H1 (cell line): ENCODE measurements around the gene AKT1. TPM values are rescaled to one million over a fixed set of nuclear protein-coding genes. Genes with fewer than 3 reads are reported as not detected.
A peak's percentile ranks its signal among the peaks of the same experiment; 100 is the strongest.

Experiments used
- CTCF ChIA-PET: fragments of 300-600 bp; sonication (Branson Sonifier 250); formaldehyde crosslinking; loops from one replicate; lab custom pipeline; 2021; ENCODE audit not compliant: partially characterized antibody; lab: Charles Lee
- POLR2A ChIA-PET: fragments of 300-600 bp; sonication (Branson Sonifier 250); formaldehyde crosslinking; loops from one replicate; lab custom pipeline; 2021; ENCODE audit warnings: inconsistent platforms; ENCODE audit not compliant: partially characterized antibody; lab: Charles Lee
- DNase-seq, 2 experiments: peaks; one replicate each; pipeline versions ENCODE4 v3.0.0 to v3.0.0-alpha.2; 2010 to 2022; ENCODE audit warnings: low spot score in 2 of 2, low read depth in 1 of 2, mixed read lengths in 1 of 2
- FAIRE-seq: peaks from 2 replicates; lab custom pipeline; 2011; peaks lifted over from hg19 to GRCh38; lab: Jason Lieb, UNC
- H2AFZ ChIP-seq: 2 replicates; pipeline ENCODE4 v1.8.1; 2012; ENCODE audit warnings: low read length, inconsistent platforms
- H2AK5ac ChIP-seq: 2 replicates; pipeline ENCODE4 v1.6.1; 2013; ENCODE audit warnings: low read depth, low read length
- H2BK120ac ChIP-seq: replicated peaks from 2 replicates; pipeline ENCODE3; 2013; ENCODE audit warnings: low read depth, low read length, inconsistent platforms
- H2BK12ac ChIP-seq: 2 replicates; pipeline ENCODE4 v1.6.1; 2013; ENCODE audit warnings: low read depth, low read length
- H2BK15ac ChIP-seq: 2 replicates; pipeline ENCODE4 v1.6.1; 2013; ENCODE audit warnings: low read length
- H2BK20ac ChIP-seq: 2 replicates; pipeline ENCODE4 v1.6.1; 2013; ENCODE audit warnings: low read length
- H2BK5ac ChIP-seq: 2 replicates; pipeline ENCODE4 v1.6.1; 2013; ENCODE audit warnings: low read depth, low read length
- H3K14ac ChIP-seq: 2 replicates; pipeline ENCODE4 v1.6.1; 2013; ENCODE audit warnings: inconsistent platforms; ENCODE audit not compliant: insufficient read length
- H3K18ac ChIP-seq: 2 replicates; pipeline ENCODE4 v1.6.1; 2013; ENCODE audit warnings: low read length; ENCODE audit errors: extremely low read depth
- H3K23ac ChIP-seq: 2 replicates; pipeline ENCODE4 v1.6.1; 2013; ENCODE audit warnings: inconsistent platforms; ENCODE audit not compliant: insufficient read length
- H3K23me2 ChIP-seq: 2 replicates; pipeline ENCODE4 v1.6.1; 2013; ENCODE audit warnings: low read depth, low read length
- H3K27ac ChIP-seq: 2 replicates; pipeline ENCODE4 v1.6.1; 2011; ENCODE audit warnings: low read depth, low read length, inconsistent platforms
- H3K27me3 ChIP-seq, 4 experiments: replicated peaks in 1 of 4; 1 replicate in 1 of 4; 2 replicates in 3 of 4; pipeline versions ENCODE4 v1.6.1 to v1.8.1; 2011 to 2013; ENCODE audit warnings: low read length in 3 of 4, mild to moderate bottlenecking in 3 of 4, inconsistent platforms in 2 of 4, mixed read lengths in 2 of 4, moderate library complexity in 1 of 4; ENCODE audit not compliant: control insufficient read depth in 3 of 4, insufficient read depth in 3 of 4; ENCODE audit errors: extremely low read depth in 1 of 4
- H3K36me3 ChIP-seq, 4 experiments: 2 replicates each; pipeline versions ENCODE4 v1.6.1 to v1.8.1; 2011 to 2013; ENCODE audit warnings: mild to moderate bottlenecking in 4 of 4, low read length in 3 of 4, moderate library complexity in 2 of 4, control low read depth in 1 of 4, inconsistent platforms in 1 of 4; ENCODE audit not compliant: insufficient read depth in 4 of 4, control insufficient read depth in 2 of 4
- H3K4ac ChIP-seq: replicated peaks from 2 replicates; pipeline ENCODE3; 2013; ENCODE audit warnings: low read length, low read depth, mixed read lengths, inconsistent platforms; ENCODE audit not compliant: insufficient read length
- H3K4me1 ChIP-seq, 4 experiments: replicated peaks in 1 of 4; 1 replicate in 1 of 4; 2 replicates in 3 of 4; pipeline versions ENCODE4 v1.6.1 to v1.8.1; 2011 to 2013; ENCODE audit warnings: low read length in 3 of 4, inconsistent platforms in 2 of 4, mixed read lengths in 1 of 4; ENCODE audit not compliant: insufficient read depth in 4 of 4, control insufficient read depth in 3 of 4
- H3K4me2 ChIP-seq, 2 experiments: 2 replicates each; pipeline versions ENCODE4 v1.6.1 to v1.8.1; 2011 to 2013; ENCODE audit warnings: low read depth in 2 of 2, low read length in 2 of 2, control low read depth in 1 of 2, inconsistent platforms in 1 of 2, mild to moderate bottlenecking in 1 of 2; ENCODE audit not compliant: insufficient read depth in 1 of 2
- H3K4me3 ChIP-seq, 4 experiments: fragments of 200-600, 300-600 bp in 1 of 4; sonication (generic), shearing (Covaris generic), sonication (Bioruptor Twin) in 1 of 4; 2 replicates each; pipeline versions ENCODE4 v1.5.1 to v1.8.1; 2011 to 2016; ENCODE audit warnings: low read length in 4 of 4, low read depth in 3 of 4, control low read depth in 2 of 4, inconsistent platforms in 2 of 4, mild to moderate bottlenecking in 2 of 4, mixed read lengths in 1 of 4, moderate library complexity in 1 of 4; ENCODE audit not compliant: insufficient read depth in 2 of 4; ENCODE audit errors: extremely low read depth in 1 of 4
- H3K56ac ChIP-seq: replicated peaks from 2 replicates; pipeline ENCODE3; 2013; ENCODE audit warnings: low read depth, mild to moderate bottlenecking, mixed read lengths, low read length, inconsistent platforms; ENCODE audit not compliant: insufficient read length
- H3K79me1 ChIP-seq: 2 replicates; pipeline ENCODE4 v1.6.1; 2013; ENCODE audit warnings: low read depth, low read length, control low read depth
- H3K79me2 ChIP-seq, 2 experiments: 2 replicates each; pipeline versions ENCODE4 v1.6.1 to v1.8.1; 2012 to 2013; ENCODE audit warnings: low read length in 2 of 2, mild to moderate bottlenecking in 2 of 2, inconsistent platforms in 1 of 2; ENCODE audit not compliant: insufficient read depth in 2 of 2, control insufficient read depth in 1 of 2
- H3K9ac ChIP-seq, 4 experiments: replicated peaks in 1 of 4; 1 replicate in 1 of 4; 2 replicates in 3 of 4; pipeline versions ENCODE4 v1.6.1 to v1.8.1; 2011 to 2013; ENCODE audit warnings: low read depth in 3 of 4, low read length in 3 of 4, control low read depth in 2 of 4, mild to moderate bottlenecking in 2 of 4, moderate library complexity in 2 of 4, inconsistent platforms in 1 of 4; ENCODE audit errors: extremely low read depth in 1 of 4
- H3K9me3 ChIP-seq, 2 experiments: 2 replicates each; pipeline versions ENCODE4 v1.6.1 to v1.8.1; 2012 to 2013; ENCODE audit warnings: mild to moderate bottlenecking in 2 of 2, moderate library complexity in 2 of 2, control low read depth in 1 of 2, inconsistent platforms in 1 of 2, low read depth in 1 of 2, low read length in 1 of 2, mixed read lengths in 1 of 2; ENCODE audit not compliant: insufficient read depth in 2 of 2
- H4K20me1 ChIP-seq, 2 experiments: replicated peaks in 1 of 2; 2 replicates each; pipeline versions ENCODE3 to v1.8.1; 2011 to 2013; ENCODE audit warnings: inconsistent platforms in 2 of 2, low read length in 2 of 2, mild to moderate bottlenecking in 1 of 2; ENCODE audit not compliant: insufficient read depth in 2 of 2, control insufficient read depth in 1 of 2
- H4K5ac ChIP-seq: 2 replicates; pipeline ENCODE4 v1.6.1; 2013; ENCODE audit warnings: low read length, low read depth, mixed read lengths, inconsistent platforms; ENCODE audit not compliant: insufficient read length
- H4K8ac ChIP-seq: 2 replicates; pipeline ENCODE4 v1.8.0; 2013; ENCODE audit warnings: mild to moderate bottlenecking, moderate library complexity, low read length, inconsistent platforms; ENCODE audit not compliant: insufficient read depth; ENCODE audit errors: extremely low read depth
- H4K91ac ChIP-seq: replicated peaks from 2 replicates; pipeline ENCODE3; 2013; ENCODE audit warnings: low read length, mixed read lengths, inconsistent platforms; ENCODE audit not compliant: insufficient read length
- ASH2L ChIP-seq: fragments of 200-600, 300-600 bp; sonication (generic); IDR thresholded peaks from one replicate; pipeline ENCODE4 v1.7.1; 2017; ENCODE audit warnings: low read length
- CTBP2 ChIP-seq: IDR thresholded peaks from 2 replicates; pipeline ENCODE4 v1.7.0; 2011; ENCODE audit warnings: borderline replicate concordance, mild to moderate bottlenecking, moderate library complexity, mixed read lengths, low read length; ENCODE audit not compliant: insufficient read depth, insufficient read length
- PHF8 ChIP-seq: fragments of 200-600 bp; sonication (generic); conservative IDR thresholded peaks from 2 replicates; pipeline ENCODE4 v1.7.1; 2012; ENCODE audit warnings: low read depth, mild to moderate bottlenecking, inconsistent platforms, low read length, moderate library complexity
- POLR2AphosphoS5 ChIP-seq: IDR thresholded peaks from 2 replicates; pipeline ENCODE4 v1.6.1; 2011; ENCODE audit warnings: low read depth, low read length
- SIRT6 ChIP-seq: IDR thresholded peaks from one replicate; pipeline ENCODE4 v1.7.1; 2012; ENCODE audit warnings: low read length, inconsistent platforms
- WGBS, 2 experiments: shearing (Covaris generic) in 1 of 2; methylation state at CpG; one replicate each; pipeline versions ENCODE4 v1.1.6 to v1.1.7; 2013 to 2015; ENCODE audit warnings: low lambda C conversion rate in 2 of 2, mixed read lengths in 2 of 2, inconsistent platforms in 1 of 2, low coverage in 1 of 2, missing lambda C conversion rate in 1 of 2; ENCODE audit not compliant: insufficient replicate concordance in 2 of 2, insufficient coverage in 1 of 2, insufficient read length in 1 of 2; ENCODE audit errors: extremely low coverage in 1 of 2, missing lambda C conversion rate in 1 of 2; 5-methylcytosine and 5-hydroxymethylcytosine counted together
- polyA plus RNA-seq, 7 experiments: library from polyadenylated mRNA; depleted of rRNA in 3 of 7; stranded (reverse) in 5 of 7; unstranded in 2 of 7; fragments of >200 nt in 5 of 7; fragments of 200-250 nt in 2 of 7; gene quantifications; 1 replicate in 5 of 7; 2 replicates in 1 of 7; 4 replicates in 1 of 7; pipeline versions ENCODE4 v1.2.1 to v1.2.3, GENCODE V29; 2011 to 2013; ENCODE audit warnings: missing spikeins in 2 of 7, mixed read lengths in 2 of 7
- total RNA-seq: library from RNA; stranded (reverse); fragmentation: NEBNext Ultra II Directional; extraction: Animal tissue kit (Norgen Biotek cat#: 25700); gene quantifications from 2 replicates; pipeline ENCODE4 v1.2.1, GENCODE V29; 2021

AKT1 gene
- total and polyA plus RNA-seq, 2 of the 8 experiments (the other 6 are each of a cell fraction or from before 2014, with no cell fraction given), result 68.1 to 71.5 TPM

DNA sequence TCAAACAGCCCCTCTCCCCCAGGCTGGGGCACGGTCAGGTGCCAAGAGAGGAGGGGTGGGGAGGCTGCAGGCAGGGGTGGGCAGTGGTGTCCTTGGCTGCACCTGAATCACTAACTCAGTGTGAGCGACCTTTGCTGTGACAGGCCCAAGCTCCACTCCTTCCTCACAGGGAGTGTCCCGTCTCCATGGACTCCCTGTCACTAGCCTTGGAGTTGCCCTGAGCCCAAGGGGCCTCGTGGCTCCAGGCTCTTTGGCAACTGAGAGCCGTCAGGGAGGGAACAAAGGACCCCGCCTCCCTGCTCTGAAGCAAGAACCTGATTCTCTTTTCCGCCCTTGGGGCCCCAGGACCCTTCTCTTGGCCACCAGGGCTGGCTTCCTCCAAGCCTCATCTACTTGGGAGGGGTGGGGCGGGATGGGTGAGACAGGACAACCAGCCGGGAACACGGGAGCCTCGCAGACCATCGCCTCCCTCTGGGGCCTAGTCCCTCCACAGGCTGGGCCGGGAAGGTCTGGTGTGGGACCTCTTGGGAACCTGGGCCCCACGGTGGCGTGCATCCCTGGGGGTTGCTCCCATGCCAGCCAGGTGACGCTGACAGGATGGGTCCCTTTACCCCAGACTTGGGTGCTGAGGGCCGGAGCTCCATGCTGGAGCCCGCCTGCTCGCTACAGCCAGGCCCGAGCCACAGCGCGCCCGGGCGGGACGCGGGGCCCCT, 72.5 kb downstream of the AKT1 start:
- H3K23me2 ChIP-seq, result peaks cover 9% of the 10 kb centered on the region; the same call in 1 of the 2 replicates
- no peak overlapping the region for H2AFZ ChIP-seq
- H4K20me1 ChIP-seq, result peaks cover 0 to 4% of the 10 kb centered on the region in 2 experiments
- H3K27ac ChIP-seq, result no peak overlapping the region
- no peak overlapping the region; the same call in 1 of the 2 replicates for H3K18ac ChIP-seq
- H3K79me2 ChIP-seq, result no peaks in the 10 kb centered on the region
- no peaks in the 10 kb centered on the region for H3K9me3 ChIP-seq
- H3K4me1 ChIP-seq, result peaks cover 0 to 18% (median 10%) of the 10 kb centered on the region in 4 experiments; a peak in 6 of 7 replicates
- no peak for DNase-seq
- no peak overlapping the region for H4K91ac ChIP-seq
- no peak for FAIRE-seq
- no peak overlapping the region for H2AK5ac ChIP-seq
- TF ChIP-seq SIRT6 (no peak), ASH2L (no peak), PHF8 (0 out of 2 replicates have a peak, but pooled peaks have one; percentile 3), CTBP2 (no peak), POLR2AphosphoS5 (no peak)
- no peaks in the 10 kb centered on the region for H3K79me1 ChIP-seq
- POLR2A ChIA-PET, result interaction anchor here (0.7 to 2.7 kb wide), 8 partner anchors 8 to 576 kb away, joined by 3 to 10 read pairs (median 4); partner anchors contain the start of gene SIVA1
- H3K36me3 ChIP-seq, result peaks cover 0 to 3% (median 0%) of the 10 kb centered on the region in 4 experiments; a peak in 1 of 8 replicates
- no peak overlapping the region for H3K56ac ChIP-seq
- WGBS, 2 experiments, result 56% methylated on average over 23 of the region's 26 CpGs; no CpG with 5 or more reads in 1 of the 2 experiments
- CTCF ChIA-PET, result interaction anchor here (0.6 to 2.8 kb wide), 12 partner anchors 8 to 121 kb away, joined by 3 to 16 read pairs (median 4); no protein-coding TSS in a partner anchor
- no peak overlapping the region for H3K23ac ChIP-seq
- H2BK15ac ChIP-seq, result no peak overlapping the region
- H2BK120ac ChIP-seq, result no peak overlapping the region
- peak overlapping the region; percentile 81 for H4K8ac ChIP-seq
- H3K14ac ChIP-seq, result no peak overlapping the region
- no peak overlapping the region for H3K4ac ChIP-seq
- no peak overlapping the region for H2BK5ac ChIP-seq
- peaks cover 0 to 1% (median 0%) of the 10 kb centered on the region in 4 experiments; a peak in 1 of 7 replicates for H3K27me3 ChIP-seq
- no peak overlapping the region for H2BK20ac ChIP-seq
- H3K4me3 ChIP-seq, result peak overlapping the region in 3 of 4 experiments; percentile 52 to 88 (median 54); a peak in 4 of 8 replicates
- no peak overlapping the region for H4K5ac ChIP-seq
- H2BK12ac ChIP-seq, result 0 out of 2 replicates have a peak overlapping the region, but pooled peaks have one; percentile 60
- H3K9ac ChIP-seq, result no peak overlapping the region
- H3K4me2 ChIP-seq, result peak overlapping the region; percentile 62 to 80
